ENCODE data around the gene NTM.

- TF ChIP-seq POLR2A (IDR thresholded peaks at IDR 0.05) (no peak), CTCF (IDR thresholded peaks at IDR 0.05) (no peak), POLR2AphosphoS5 (IDR thresholded peaks at IDR 0.05) (no peak)
Observed at GRCh38 chr11:131671320-131671719, 300.9 kb downstream of the NTM start.

Data from breast epithelium (tissue), 3 donors.